ENCODE data around the gene BTBD9. TPM values are rescaled to one million over a fixed set of nuclear protein-coding genes. Genes with fewer than 3 reads are reported as not detected.

The BTBD9 gene
- polyA plus RNA-seq, 1 donor = 7.7 TPM

GRCh38 chr6:38163186-38164130 is 476.3 kb downstream of the BTBD9 start:
- no peak for DNase-seq (ENCODE audit: low read depth)

GRCh38 chr6:38162493-38163185 is 477.1 kb downstream of the BTBD9 start:
- DNase-seq (ENCODE audit: low read depth) = no peak

- no peak for DNase-seq (ENCODE audit: low read depth)
These were observed 477.8 kb downstream of the BTBD9 start for GRCh38 chr6:38161754-38162492.

- no peak for DNase-seq (ENCODE audit: low read depth)
These were observed 478.4 kb downstream of the BTBD9 start for GRCh38 chr6:38161331-38161730.

- no peak for DNase-seq (ENCODE audit: low read depth)
These were observed 478.9 kb downstream of the BTBD9 start for GRCh38 chr6:38160831-38161230.

GRCh38 chr6:38159596-38159995 is 480.1 kb downstream of the BTBD9 start:
- no peak for DNase-seq (ENCODE audit: low read depth)

- no peak for DNase-seq (ENCODE audit: low read depth)
These were observed 480.9 kb downstream of the BTBD9 start for GRCh38 chr6:38158762-38159350.

GRCh38 chr6:38157905-38158304 is 481.8 kb downstream of the BTBD9 start:
- DNase-seq (ENCODE audit: low read depth) = no peak

GRCh38 chr6:38156818-38157565 is 482.7 kb downstream of the BTBD9 start:
- no peak for DNase-seq (ENCODE audit: low read depth)

- DNase-seq (ENCODE audit: low read depth) = no peak
These were observed 484.0 kb downstream of the BTBD9 start for GRCh38 chr6:38155621-38156204.

- no peak for DNase-seq (ENCODE audit: low read depth)
These were observed 484.6 kb downstream of the BTBD9 start for GRCh38 chr6:38155144-38155543.

GRCh38 chr6:38154731-38155130 is 485.0 kb downstream of the BTBD9 start:
- DNase-seq (ENCODE audit: low read depth) = no peak

GRCh38 chr6:38153798-38154345 is 485.9 kb downstream of the BTBD9 start:
- no peak for DNase-seq (ENCODE audit: low read depth)

- no peak for DNase-seq (ENCODE audit: low read depth)
These were observed 486.5 kb downstream of the BTBD9 start for GRCh38 chr6:38153076-38153797.

- no peak for DNase-seq (ENCODE audit: low read depth)
These were observed 487.1 kb downstream of the BTBD9 start for GRCh38 chr6:38152620-38153019.

- no peak for DNase-seq (ENCODE audit: low read depth)
These were observed 487.9 kb downstream of the BTBD9 start for GRCh38 chr6:38151580-38152500.

- DNase-seq (ENCODE audit: low read depth) = no peak
These were observed 488.9 kb downstream of the BTBD9 start for GRCh38 chr6:38150681-38151296.

- no peak for DNase-seq (ENCODE audit: low read depth)
These were observed 489.7 kb downstream of the BTBD9 start for GRCh38 chr6:38150021-38150420.
